PFSK-1 (cell line): ENCODE results near the gene FOXA3.

ENCODE experiments used
- FOXP2 ChIP-seq: optimal IDR thresholded peaks from 2 replicates; pipeline ENCODE3; 2011; ENCODE audit warnings: borderline replicate concordance, control low read depth, inconsistent platforms; ENCODE audit not compliant: insufficient read depth; ENCODE audit errors: extremely low read length, extremely low read depth
- POLR2AphosphoS5 ChIP-seq: IDR thresholded peaks from 2 replicates; pipeline ENCODE4 v1.6.1; 2012; ENCODE audit warnings: low read depth, mild to moderate bottlenecking, control low read depth, low read length, moderate library complexity
- REST ChIP-seq, 2 experiments: IDR thresholded peaks; 2 replicates each; pipeline versions ENCODE4 v1.6.1 to v1.8.0; 2011 to 2012; ENCODE audit warnings: low read depth in 2 of 2, low read length in 2 of 2, control low read depth in 1 of 2, inconsistent platforms in 1 of 2, mild to moderate bottlenecking in 1 of 2, moderate library complexity in 1 of 2; ENCODE audit not compliant: insufficient read depth in 1 of 2
- TAF1 ChIP-seq: IDR thresholded peaks from 2 replicates; pipeline ENCODE4 v1.6.1; 2012; ENCODE audit warnings: low read length, control low read depth, borderline replicate concordance; ENCODE audit not compliant: insufficient read depth

- no peak for TF ChIP-seq TAF1
- TF ChIP-seq POLR2AphosphoS5: no peak
- no peak for TF ChIP-seq FOXP2
- no peak for TF ChIP-seq REST (IDR thresholded peaks at IDR 0.05; ENCODE audit: insufficient read depth in 1 of 2, low read depth in 2 of 2, low read length in 2 of 2)
Measured at GRCh38 chr19:45883586-45883880, 19.4 kb downstream of the FOXA3 start.
